H1 (cell line): ENCODE measurements around the gene PDZD2. TPM values are rescaled to one million over a fixed set of nuclear protein-coding genes. Genes with fewer than 3 reads are reported as not detected.

Experiments
- CTCF ChIA-PET: fragments of 300-600 bp; sonication (Branson Sonifier 250); formaldehyde crosslinking; loops from one replicate; lab custom pipeline; 2021; ENCODE audit not compliant: partially characterized antibody; lab: Charles Lee
- POLR2A ChIA-PET: fragments of 300-600 bp; sonication (Branson Sonifier 250); formaldehyde crosslinking; loops from one replicate; lab custom pipeline; 2021; ENCODE audit warnings: inconsistent platforms; ENCODE audit not compliant: partially characterized antibody; lab: Charles Lee
- DNase-seq, 2 experiments: peaks; one replicate each; pipeline versions ENCODE4 v3.0.0 to v3.0.0-alpha.2; 2010 to 2022; ENCODE audit warnings: low spot score in 2 of 2, low read depth in 1 of 2, mixed read lengths in 1 of 2
- FAIRE-seq: peaks from 2 replicates; lab custom pipeline; 2011; peaks lifted over from hg19 to GRCh38; lab: Jason Lieb, UNC
- H2AFZ ChIP-seq: 2 replicates; pipeline ENCODE4 v1.8.1; 2012; ENCODE audit warnings: low read length, inconsistent platforms
- H2AK5ac ChIP-seq: 2 replicates; pipeline ENCODE4 v1.6.1; 2013; ENCODE audit warnings: low read depth, low read length
- H2BK120ac ChIP-seq: replicated peaks from 2 replicates; pipeline ENCODE3; 2013; ENCODE audit warnings: low read depth, low read length, inconsistent platforms
- H2BK12ac ChIP-seq: 2 replicates; pipeline ENCODE4 v1.6.1; 2013; ENCODE audit warnings: low read depth, low read length
- H2BK15ac ChIP-seq: 2 replicates; pipeline ENCODE4 v1.6.1; 2013; ENCODE audit warnings: low read length
- H2BK20ac ChIP-seq: 2 replicates; pipeline ENCODE4 v1.6.1; 2013; ENCODE audit warnings: low read length
- H2BK5ac ChIP-seq: 2 replicates; pipeline ENCODE4 v1.6.1; 2013; ENCODE audit warnings: low read depth, low read length
- H3K14ac ChIP-seq: 2 replicates; pipeline ENCODE4 v1.6.1; 2013; ENCODE audit warnings: inconsistent platforms; ENCODE audit not compliant: insufficient read length
- H3K18ac ChIP-seq: 2 replicates; pipeline ENCODE4 v1.6.1; 2013; ENCODE audit warnings: low read length; ENCODE audit errors: extremely low read depth
- H3K23ac ChIP-seq: 2 replicates; pipeline ENCODE4 v1.6.1; 2013; ENCODE audit warnings: inconsistent platforms; ENCODE audit not compliant: insufficient read length
- H3K23me2 ChIP-seq: 2 replicates; pipeline ENCODE4 v1.6.1; 2013; ENCODE audit warnings: low read depth, low read length
- H3K27ac ChIP-seq: 2 replicates; pipeline ENCODE4 v1.6.1; 2011; ENCODE audit warnings: low read depth, low read length, inconsistent platforms
- H3K27me3 ChIP-seq, 4 experiments: replicated peaks in 1 of 4; 1 replicate in 1 of 4; 2 replicates in 3 of 4; pipeline versions ENCODE4 v1.6.1 to v1.8.1; 2011 to 2013; ENCODE audit warnings: low read length in 3 of 4, mild to moderate bottlenecking in 3 of 4, inconsistent platforms in 2 of 4, mixed read lengths in 2 of 4, moderate library complexity in 1 of 4; ENCODE audit not compliant: control insufficient read depth in 3 of 4, insufficient read depth in 3 of 4; ENCODE audit errors: extremely low read depth in 1 of 4
- H3K36me3 ChIP-seq, 4 experiments: 2 replicates each; pipeline versions ENCODE4 v1.6.1 to v1.8.1; 2011 to 2013; ENCODE audit warnings: mild to moderate bottlenecking in 4 of 4, low read length in 3 of 4, moderate library complexity in 2 of 4, control low read depth in 1 of 4, inconsistent platforms in 1 of 4; ENCODE audit not compliant: insufficient read depth in 4 of 4, control insufficient read depth in 2 of 4
- H3K4ac ChIP-seq: replicated peaks from 2 replicates; pipeline ENCODE3; 2013; ENCODE audit warnings: low read length, low read depth, mixed read lengths, inconsistent platforms; ENCODE audit not compliant: insufficient read length
- H3K4me1 ChIP-seq, 4 experiments: replicated peaks in 1 of 4; 1 replicate in 1 of 4; 2 replicates in 3 of 4; pipeline versions ENCODE4 v1.6.1 to v1.8.1; 2011 to 2013; ENCODE audit warnings: low read length in 3 of 4, inconsistent platforms in 2 of 4, mixed read lengths in 1 of 4; ENCODE audit not compliant: insufficient read depth in 4 of 4, control insufficient read depth in 3 of 4
- H3K4me2 ChIP-seq, 2 experiments: 2 replicates each; pipeline versions ENCODE4 v1.6.1 to v1.8.1; 2011 to 2013; ENCODE audit warnings: low read depth in 2 of 2, low read length in 2 of 2, control low read depth in 1 of 2, inconsistent platforms in 1 of 2, mild to moderate bottlenecking in 1 of 2; ENCODE audit not compliant: insufficient read depth in 1 of 2
- H3K4me3 ChIP-seq, 4 experiments: fragments of 200-600, 300-600 bp in 1 of 4; sonication (generic), shearing (Covaris generic), sonication (Bioruptor Twin) in 1 of 4; 2 replicates each; pipeline versions ENCODE4 v1.5.1 to v1.8.1; 2011 to 2016; ENCODE audit warnings: low read length in 4 of 4, low read depth in 3 of 4, control low read depth in 2 of 4, inconsistent platforms in 2 of 4, mild to moderate bottlenecking in 2 of 4, mixed read lengths in 1 of 4, moderate library complexity in 1 of 4; ENCODE audit not compliant: insufficient read depth in 2 of 4; ENCODE audit errors: extremely low read depth in 1 of 4
- H3K56ac ChIP-seq: replicated peaks from 2 replicates; pipeline ENCODE3; 2013; ENCODE audit warnings: low read depth, mild to moderate bottlenecking, mixed read lengths, low read length, inconsistent platforms; ENCODE audit not compliant: insufficient read length
- H3K79me1 ChIP-seq: 2 replicates; pipeline ENCODE4 v1.6.1; 2013; ENCODE audit warnings: low read depth, low read length, control low read depth
- H3K79me2 ChIP-seq, 2 experiments: 2 replicates each; pipeline versions ENCODE4 v1.6.1 to v1.8.1; 2012 to 2013; ENCODE audit warnings: low read length in 2 of 2, mild to moderate bottlenecking in 2 of 2, inconsistent platforms in 1 of 2; ENCODE audit not compliant: insufficient read depth in 2 of 2, control insufficient read depth in 1 of 2
- H3K9ac ChIP-seq, 4 experiments: replicated peaks in 1 of 4; 1 replicate in 1 of 4; 2 replicates in 3 of 4; pipeline versions ENCODE4 v1.6.1 to v1.8.1; 2011 to 2013; ENCODE audit warnings: low read depth in 3 of 4, low read length in 3 of 4, control low read depth in 2 of 4, mild to moderate bottlenecking in 2 of 4, moderate library complexity in 2 of 4, inconsistent platforms in 1 of 4; ENCODE audit errors: extremely low read depth in 1 of 4
- H3K9me3 ChIP-seq, 2 experiments: 2 replicates each; pipeline versions ENCODE4 v1.6.1 to v1.8.1; 2012 to 2013; ENCODE audit warnings: mild to moderate bottlenecking in 2 of 2, moderate library complexity in 2 of 2, control low read depth in 1 of 2, inconsistent platforms in 1 of 2, low read depth in 1 of 2, low read length in 1 of 2, mixed read lengths in 1 of 2; ENCODE audit not compliant: insufficient read depth in 2 of 2
- H4K20me1 ChIP-seq, 2 experiments: replicated peaks in 1 of 2; 2 replicates each; pipeline versions ENCODE3 to v1.8.1; 2011 to 2013; ENCODE audit warnings: inconsistent platforms in 2 of 2, low read length in 2 of 2, mild to moderate bottlenecking in 1 of 2; ENCODE audit not compliant: insufficient read depth in 2 of 2, control insufficient read depth in 1 of 2
- H4K5ac ChIP-seq: 2 replicates; pipeline ENCODE4 v1.6.1; 2013; ENCODE audit warnings: low read length, low read depth, mixed read lengths, inconsistent platforms; ENCODE audit not compliant: insufficient read length
- H4K8ac ChIP-seq: 2 replicates; pipeline ENCODE4 v1.8.0; 2013; ENCODE audit warnings: mild to moderate bottlenecking, moderate library complexity, low read length, inconsistent platforms; ENCODE audit not compliant: insufficient read depth; ENCODE audit errors: extremely low read depth
- H4K91ac ChIP-seq: replicated peaks from 2 replicates; pipeline ENCODE3; 2013; ENCODE audit warnings: low read length, mixed read lengths, inconsistent platforms; ENCODE audit not compliant: insufficient read length
- GABPA ChIP-seq: IDR thresholded peaks from 2 replicates; pipeline ENCODE4 v1.6.1; 2011; ENCODE audit warnings: mild to moderate bottlenecking, low read length, moderate library complexity, borderline replicate concordance; ENCODE audit not compliant: insufficient read depth
- WGBS, 2 experiments: shearing (Covaris generic) in 1 of 2; methylation state at CpG; one replicate each; pipeline versions ENCODE4 v1.1.6 to v1.1.7; 2013 to 2015; ENCODE audit warnings: low lambda C conversion rate in 2 of 2, mixed read lengths in 2 of 2, inconsistent platforms in 1 of 2, low coverage in 1 of 2, missing lambda C conversion rate in 1 of 2; ENCODE audit not compliant: insufficient replicate concordance in 2 of 2, insufficient coverage in 1 of 2, insufficient read length in 1 of 2; ENCODE audit errors: extremely low coverage in 1 of 2, missing lambda C conversion rate in 1 of 2; 5-methylcytosine and 5-hydroxymethylcytosine counted together
- polyA plus RNA-seq, 7 experiments: library from polyadenylated mRNA; depleted of rRNA in 3 of 7; stranded (reverse) in 5 of 7; unstranded in 2 of 7; fragments of >200 nt in 5 of 7; fragments of 200-250 nt in 2 of 7; gene quantifications; 1 replicate in 5 of 7; 2 replicates in 1 of 7; 4 replicates in 1 of 7; pipeline versions ENCODE4 v1.2.1 to v1.2.3, GENCODE V29; 2011 to 2013; ENCODE audit warnings: missing spikeins in 2 of 7, mixed read lengths in 2 of 7
- total RNA-seq: library from RNA; stranded (reverse); fragmentation: NEBNext Ultra II Directional; extraction: Animal tissue kit (Norgen Biotek cat#: 25700); gene quantifications from 2 replicates; pipeline ENCODE4 v1.2.1, GENCODE V29; 2021

The PDZD2 gene
- total and polyA plus RNA-seq, 2 of the 8 experiments (the other 6 are each of a cell fraction or from before 2014, with no cell fraction given): 1.2 to 6.8 TPM

DNA sequence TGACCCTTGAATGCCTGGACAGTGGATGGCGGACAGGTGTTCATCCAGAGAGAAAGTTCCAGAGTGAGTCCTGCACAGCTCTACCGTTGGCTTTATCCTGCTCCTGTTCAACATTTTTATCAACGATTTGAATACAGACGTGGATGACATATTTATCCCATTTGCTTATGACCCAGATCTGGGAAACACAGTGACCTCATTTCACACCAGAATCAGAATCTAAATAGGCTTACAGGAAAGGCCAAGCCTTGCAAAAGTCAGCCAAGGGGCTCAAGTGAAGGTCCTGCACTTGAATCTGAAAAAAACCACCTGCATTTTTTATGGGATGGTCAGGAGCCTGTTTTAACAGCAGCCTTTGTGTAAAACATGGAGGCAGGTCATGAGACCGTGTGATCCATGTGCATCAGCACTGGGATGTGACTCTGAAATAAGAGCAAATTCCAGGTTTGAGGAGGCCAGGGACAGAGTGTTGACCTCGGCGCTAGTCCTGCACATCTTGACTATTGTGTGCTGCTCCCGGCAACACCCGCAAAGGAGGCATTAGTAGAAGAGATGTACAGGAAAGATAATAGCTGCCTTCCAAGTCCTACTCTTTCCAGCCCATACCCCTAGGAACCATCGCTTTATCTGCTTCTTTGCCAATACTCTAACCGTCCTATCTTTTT lies 18.5 kb downstream of the PDZD2 start:
- Histone ChIP-seq H4K5ac (no peak overlapping the region), H2BK20ac (no peak overlapping the region), H3K18ac (no peak overlapping the region), H3K4me2 (no peak overlapping the region), H3K4me1 (peaks cover 2 to 11% (median 8%) of the 10 kb centered on the region in 4 experiments; a peak in 6 of 7 replicates), H3K27ac (no peak overlapping the region), H2AK5ac (peak overlapping the region; percentile 92), H4K20me1 (no peaks in the 10 kb centered on the region), H2BK120ac (no peak overlapping the region), H3K79me1 (no peaks in the 10 kb centered on the region), H3K9me3 (no peaks in the 10 kb centered on the region), H2BK15ac (peak overlapping the region; percentile 66; the same call in 1 of the 2 replicates), H3K23ac (no peak overlapping the region), H2BK5ac (peak overlapping the region; percentile 69; the same call in 1 of the 2 replicates), H3K79me2 (no peaks in the 10 kb centered on the region), H3K56ac (no peak overlapping the region), H3K27me3 (no peaks in the 10 kb centered on the region), H2BK12ac (peak overlapping the region; percentile 65; the same call in 1 of the 2 replicates)
- CTCF ChIA-PET: interaction anchor here (0.6 to 1.6 kb wide), 7 partner anchors 20 to 519 kb away, joined by 3 to 4 read pairs (median 3); no protein-coding TSS in a partner anchor
- POLR2A ChIA-PET: interaction anchor here (1.0 to 1.2 kb wide), 2 partner anchors 11 to 17 kb away, joined by 3 to 4 read pairs; no protein-coding TSS in a partner anchor
- FAIRE-seq: no peak
- no peak for TF ChIP-seq GABPA
- TF ChIP-seq, all 59 proteins: peak for 0
- Histone ChIP-seq H3K23me2 (no peaks in the 10 kb centered on the region), H3K4me3 (no peak overlapping the region), H2AFZ (no peak overlapping the region), H3K9ac (no peak overlapping the region), H4K91ac (peak overlapping the region; percentile 47), H3K4ac (no peak overlapping the region), H4K8ac (no peak overlapping the region), H3K14ac (no peak overlapping the region), H3K36me3 (no peaks in the 10 kb centered on the region)
- no peak for DNase-seq
- WGBS, 2 experiments: 84% methylated on average over 11 of the region's 11 CpGs; no CpG with 5 or more reads in 1 of the 2 experiments
